ENCODE results near the gene ADAMTSL3. TPM values are rescaled to one million over a fixed set of nuclear protein-coding genes. Genes with fewer than 3 reads are reported as not detected.

ADAMTSL3 gene
- polyA plus RNA-seq, 1 donor from 2014 or later, result 0.51 TPM

- Histone ChIP-seq H3F3A (ENCODE audit: insufficient read depth, low read length, poor library complexity, severe bottlenecking) (no peaks in the 10 kb centered on the region), H3K4me2 (ENCODE audit: low read length) (no peak overlapping the region), H3K9ac (ENCODE audit: low read length) (no peak overlapping the region), H4K20me1 (ENCODE audit: insufficient read depth) (no peaks in the 10 kb centered on the region), H3K27me3 (ENCODE audit: insufficient read depth, low read depth, low read length) (no peaks in the 10 kb centered on the region), H3K36me3 (ENCODE audit: insufficient read depth, low read length) (no peaks in the 10 kb centered on the region), H3K4me3 (ENCODE audit: low read length) (no peak overlapping the region), H3K9me2 (ENCODE audit: insufficient read depth, low read length) (no peaks in the 10 kb centered on the region), H2AFZ (ENCODE audit: low read depth, low read length) (no peak overlapping the region), H3K27ac (ENCODE audit: low read length) (no peak overlapping the region), H3K9me3 (ENCODE audit: low read length) (no peaks in the 10 kb centered on the region), H3K79me2 (replicated peaks; ENCODE audit: insufficient read depth, low read length) (no peaks in the 10 kb centered on the region)
- no peak for TF ChIP-seq MXI1 (conservative IDR thresholded peaks at IDR 0.05; ENCODE audit: poor library complexity, severe bottlenecking)
- TF ChIP-seq, protein P1, sequence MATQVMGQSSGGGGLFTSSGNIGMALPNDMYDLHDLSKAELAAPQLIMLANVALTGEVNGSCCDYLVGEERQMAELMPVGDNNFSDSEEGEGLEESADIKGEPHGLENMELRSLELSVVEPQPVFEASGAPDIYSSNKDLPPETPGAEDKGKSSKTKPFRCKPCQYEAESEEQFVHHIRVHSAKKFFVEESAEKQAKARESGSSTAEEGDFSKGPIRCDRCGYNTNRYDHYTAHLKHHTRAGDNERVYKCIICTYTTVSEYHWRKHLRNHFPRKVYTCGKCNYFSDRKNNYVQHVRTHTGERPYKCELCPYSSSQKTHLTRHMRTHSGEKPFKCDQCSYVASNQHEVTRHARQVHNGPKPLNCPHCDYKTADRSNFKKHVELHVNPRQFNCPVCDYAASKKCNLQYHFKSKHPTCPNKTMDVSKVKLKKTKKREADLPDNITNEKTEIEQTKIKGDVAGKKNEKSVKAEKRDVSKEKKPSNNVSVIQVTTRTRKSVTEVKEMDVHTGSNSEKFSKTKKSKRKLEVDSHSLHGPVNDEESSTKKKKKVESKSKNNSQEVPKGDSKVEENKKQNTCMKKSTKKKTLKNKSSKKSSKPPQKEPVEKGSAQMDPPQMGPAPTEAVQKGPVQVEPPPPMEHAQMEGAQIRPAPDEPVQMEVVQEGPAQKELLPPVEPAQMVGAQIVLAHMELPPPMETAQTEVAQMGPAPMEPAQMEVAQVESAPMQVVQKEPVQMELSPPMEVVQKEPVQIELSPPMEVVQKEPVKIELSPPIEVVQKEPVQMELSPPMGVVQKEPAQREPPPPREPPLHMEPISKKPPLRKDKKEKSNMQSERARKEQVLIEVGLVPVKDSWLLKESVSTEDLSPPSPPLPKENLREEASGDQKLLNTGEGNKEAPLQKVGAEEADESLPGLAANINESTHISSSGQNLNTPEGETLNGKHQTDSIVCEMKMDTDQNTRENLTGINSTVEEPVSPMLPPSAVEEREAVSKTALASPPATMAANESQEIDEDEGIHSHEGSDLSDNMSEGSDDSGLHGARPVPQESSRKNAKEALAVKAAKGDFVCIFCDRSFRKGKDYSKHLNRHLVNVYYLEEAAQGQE (IDR thresholded peaks at IDR 0.05; ENCODE audit: borderline replicate concordance), result no peak
- TF ChIP-seq EP300 (conservative IDR thresholded peaks at IDR 0.05; ENCODE audit: poor library complexity, severe bottlenecking), result no peak
- no peak for TF ChIP-seq SMC3 (conservative IDR thresholded peaks at IDR 0.05; ENCODE audit: poor library complexity)
- no peak for TF ChIP-seq EZH2 (IDR thresholded peaks at IDR 0.05; ENCODE audit: borderline replicate concordance, insufficient read depth, low read length, poor library complexity, severe bottlenecking)
- TF ChIP-seq, protein P2, sequence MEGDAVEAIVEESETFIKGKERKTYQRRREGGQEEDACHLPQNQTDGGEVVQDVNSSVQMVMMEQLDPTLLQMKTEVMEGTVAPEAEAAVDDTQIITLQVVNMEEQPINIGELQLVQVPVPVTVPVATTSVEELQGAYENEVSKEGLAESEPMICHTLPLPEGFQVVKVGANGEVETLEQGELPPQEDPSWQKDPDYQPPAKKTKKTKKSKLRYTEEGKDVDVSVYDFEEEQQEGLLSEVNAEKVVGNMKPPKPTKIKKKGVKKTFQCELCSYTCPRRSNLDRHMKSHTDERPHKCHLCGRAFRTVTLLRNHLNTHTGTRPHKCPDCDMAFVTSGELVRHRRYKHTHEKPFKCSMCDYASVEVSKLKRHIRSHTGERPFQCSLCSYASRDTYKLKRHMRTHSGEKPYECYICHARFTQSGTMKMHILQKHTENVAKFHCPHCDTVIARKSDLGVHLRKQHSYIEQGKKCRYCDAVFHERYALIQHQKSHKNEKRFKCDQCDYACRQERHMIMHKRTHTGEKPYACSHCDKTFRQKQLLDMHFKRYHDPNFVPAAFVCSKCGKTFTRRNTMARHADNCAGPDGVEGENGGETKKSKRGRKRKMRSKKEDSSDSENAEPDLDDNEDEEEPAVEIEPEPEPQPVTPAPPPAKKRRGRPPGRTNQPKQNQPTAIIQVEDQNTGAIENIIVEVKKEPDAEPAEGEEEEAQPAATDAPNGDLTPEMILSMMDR (IDR thresholded peaks at IDR 0.05; ENCODE audit: poor library complexity, severe bottlenecking), result no peak
- TF ChIP-seq RAD21 (conservative IDR thresholded peaks at IDR 0.05), result no peak
- no peak for TF ChIP-seq POLR2AphosphoS5 (IDR thresholded peaks at IDR 0.05)
- TF ChIP-seq TAF1 (IDR thresholded peaks at IDR 0.05; ENCODE audit: low read depth), result no peak
These were observed 85.7 kb downstream of the ADAMTSL3 start for GRCh38 chr15:83739629-83740028.

DNA sequence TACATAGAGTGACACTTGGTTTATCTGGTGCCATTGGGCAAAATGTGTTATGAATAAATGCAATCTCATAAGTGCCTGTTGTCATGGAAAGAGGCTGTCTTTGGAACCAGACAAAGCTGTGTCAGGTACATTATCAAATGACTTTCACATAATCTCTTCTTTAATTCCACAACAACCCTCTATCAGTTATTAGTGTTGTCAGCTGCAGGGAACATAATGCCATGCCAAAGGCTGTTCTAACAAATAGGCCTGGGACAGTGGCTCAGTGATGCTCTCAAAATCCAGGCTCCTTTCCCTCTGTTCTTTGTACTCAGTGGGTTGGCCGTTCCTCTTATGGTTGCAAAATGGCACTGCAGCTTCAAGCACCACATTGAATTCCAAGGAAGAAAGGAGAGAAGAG lies 91.8 kb downstream of the ADAMTSL3 start:
- no peak for TF ChIP-seq EP300 (conservative IDR thresholded peaks at IDR 0.05; ENCODE audit: poor library complexity, severe bottlenecking)

DNA sequence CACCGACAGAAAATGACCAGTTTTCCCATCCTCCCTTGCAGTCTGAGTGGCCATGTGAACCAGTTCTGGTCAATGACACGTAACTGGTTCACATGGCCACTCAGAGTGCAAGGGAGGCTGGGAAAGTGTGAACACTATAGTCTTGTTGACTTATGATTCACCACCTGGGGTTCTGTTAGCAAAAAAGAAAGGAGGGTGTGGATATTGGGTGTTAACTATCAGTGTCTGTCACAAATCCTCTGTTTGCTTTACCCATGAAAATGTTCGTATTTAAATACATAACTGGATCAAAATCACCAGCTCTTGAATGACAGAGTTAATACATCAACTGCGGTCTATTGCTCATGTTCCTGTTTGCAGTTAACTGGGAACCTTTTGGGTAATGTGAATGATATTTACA lies 92.3 kb downstream of the ADAMTSL3 start:
- Histone ChIP-seq H2AFZ (ENCODE audit: low read depth, low read length) (no peak overlapping the region), H4K20me1 (ENCODE audit: insufficient read depth) (no peaks in the 10 kb centered on the region), H3K27ac (ENCODE audit: low read length) (no peak overlapping the region), H3K9me3 (ENCODE audit: low read length) (no peaks in the 10 kb centered on the region), H3K27me3 (ENCODE audit: insufficient read depth, low read depth, low read length) (no peaks in the 10 kb centered on the region), H3K4me2 (ENCODE audit: low read length) (no peak overlapping the region), H3K9me2 (ENCODE audit: insufficient read depth, low read length) (no peaks in the 10 kb centered on the region), H3K4me3 (ENCODE audit: low read length) (no peak overlapping the region), H3K36me3 (ENCODE audit: insufficient read depth, low read length) (no peaks in the 10 kb centered on the region), H3K9ac (ENCODE audit: low read length) (no peak overlapping the region), H3F3A (ENCODE audit: insufficient read depth, low read length, poor library complexity, severe bottlenecking) (no peaks in the 10 kb centered on the region), H3K79me2 (replicated peaks; ENCODE audit: insufficient read depth, low read length) (no peaks in the 10 kb centered on the region)
- TF ChIP-seq EP300 (conservative IDR thresholded peaks at IDR 0.05; ENCODE audit: poor library complexity, severe bottlenecking), result no peak
- no peak for TF ChIP-seq EZH2 (IDR thresholded peaks at IDR 0.05; ENCODE audit: borderline replicate concordance, insufficient read depth, low read length, poor library complexity, severe bottlenecking)
- TF ChIP-seq RAD21 (conservative IDR thresholded peaks at IDR 0.05), result no peak
- TF ChIP-seq, protein P2 (IDR thresholded peaks at IDR 0.05; ENCODE audit: poor library complexity, severe bottlenecking), result no peak
- no peak for TF ChIP-seq MXI1 (conservative IDR thresholded peaks at IDR 0.05; ENCODE audit: poor library complexity, severe bottlenecking)
- TF ChIP-seq POLR2AphosphoS5 (IDR thresholded peaks at IDR 0.05), result no peak
- TF ChIP-seq TAF1 (IDR thresholded peaks at IDR 0.05; ENCODE audit: low read depth), result no peak
- TF ChIP-seq, protein P1 (IDR thresholded peaks at IDR 0.05; ENCODE audit: borderline replicate concordance), result no peak
- TF ChIP-seq SMC3 (conservative IDR thresholded peaks at IDR 0.05; ENCODE audit: poor library complexity), result no peak

More for the DNA sequence above, 91.8 kb downstream of the ADAMTSL3 start:
- H3K9me2 ChIP-seq (ENCODE audit: insufficient read depth, low read length), result no peaks in the 10 kb centered on the region
- no peak overlapping the region for H3K9ac ChIP-seq (ENCODE audit: low read length)
- no peaks in the 10 kb centered on the region for H3K9me3 ChIP-seq (ENCODE audit: low read length)
- no peak overlapping the region for H3K27ac ChIP-seq (ENCODE audit: low read length)
- H2AFZ ChIP-seq (ENCODE audit: low read depth, low read length), result no peak overlapping the region
- no peaks in the 10 kb centered on the region for H3K27me3 ChIP-seq (ENCODE audit: insufficient read depth, low read depth, low read length)
- H3F3A ChIP-seq (ENCODE audit: insufficient read depth, low read length, poor library complexity, severe bottlenecking), result no peaks in the 10 kb centered on the region
- no peak overlapping the region for H3K4me3 ChIP-seq (ENCODE audit: low read length)
- H3K4me2 ChIP-seq (ENCODE audit: low read length), result no peak overlapping the region
- no peaks in the 10 kb centered on the region for H4K20me1 ChIP-seq (ENCODE audit: insufficient read depth)
- H3K36me3 ChIP-seq (ENCODE audit: insufficient read depth, low read length), result no peaks in the 10 kb centered on the region
- H3K79me2 ChIP-seq (replicated peaks; ENCODE audit: insufficient read depth, low read length), result no peaks in the 10 kb centered on the region

All from neural cell (in vitro differentiated cells).